A549 treated with CORT108297 at 1 μM for 4 hours (cell line): ENCODE measurements around the gene GBE1. TPM values are rescaled to one million over a fixed set of nuclear protein-coding genes. Genes with fewer than 3 reads are reported as not detected.

Experiments
- total RNA-seq: library from RNA; stranded (reverse); fragments of 200-300 nt; extraction: Qiagen RNA extraction; gene quantifications from 5 replicates; pipeline ENCODE4 v1.2.3, GENCODE V29; 2022

GBE1 gene
- total RNA-seq: 23.6 to 31.0 TPM (median 27.3 TPM) in 5 replicates

GRCh38 chr3:81760924-81761903 is at the start of gene GBE1:
Gene GBE1, minus strand, starts transcription at chr3:81761645. Its CDS starts 128 bp downstream, at chr3:81761517.

